ENCODE results near the gene PIWIL1.

- no peak for TF ChIP-seq CTCF (IDR thresholded peaks at IDR 0.05)
- no peak for TF ChIP-seq POLR2A (IDR thresholded peaks at IDR 0.05)
Observed at GRCh38 chr12:130421896-130422295, 84.2 kb downstream of the PIWIL1 start.
